Measurements from ENCODE around the gene DCTN1. TPM values are rescaled to one million over a fixed set of nuclear protein-coding genes. Genes with fewer than 3 reads are reported as not detected.

The DCTN1 gene
- total and polyA plus RNA-seq, 2 donors (not counting 1 experiment from before 2014, with no cell fraction given) = 46.7 to 143 TPM

DNA sequence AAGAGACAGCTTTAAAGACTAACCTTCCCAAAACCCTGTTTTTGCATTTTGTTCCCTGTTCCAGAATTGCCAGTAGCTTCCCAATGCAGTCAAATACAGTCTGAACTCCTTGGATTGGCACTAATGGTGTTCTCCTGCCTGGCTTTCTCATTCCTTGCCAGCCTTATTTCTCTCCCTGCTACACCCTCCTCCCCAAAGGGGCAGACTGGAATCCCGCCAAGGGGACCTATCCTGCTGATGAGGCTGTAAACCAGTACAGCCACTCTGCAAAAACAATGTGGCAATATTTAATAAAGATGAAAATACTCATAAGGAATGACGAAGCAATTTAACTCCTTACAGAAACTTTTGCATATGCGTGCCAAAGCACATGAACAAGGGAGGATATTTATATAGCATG, 32.4 kb downstream of the DCTN1 start:
- H3K36me3 ChIP-seq (replicated peaks in 1 of 2; ENCODE audit: control extremely low read depth in 1 of 2, control insufficient read depth in 1 of 2, extremely low read depth in 1 of 2, insufficient read depth in 2 of 2, low read length in 1 of 2) = no peaks in the 10 kb centered on the region
- intact Hi-C loops (cut with micrococcal nuclease) = no loop called here
- H3K27ac Mint-ChIP-seq = no peak overlapping the region
- WGBS (ENCODE audit: insufficient coverage) = no CpG with 5 or more reads among the region's 3 CpGs
- CTCF ChIA-PET = interaction anchor here (1.0 kb wide), 1 partner anchor 13 kb away, joined by 4 read pairs; no protein-coding TSS in a partner anchor
- H3K27me3 ChIP-seq (replicated peaks in 1 of 4; ENCODE audit: control extremely low read depth in 1 of 4, control insufficient read depth in 3 of 4, insufficient read depth in 4 of 4, low read length in 3 of 4) = no peaks in the 10 kb centered on the region
- no peaks in the 10 kb centered on the region for H3K27me3 Mint-ChIP-seq
- no peak overlapping the region for H3K9ac ChIP-seq (ENCODE audit: low read length)
- H3K27ac ChIP-seq (ENCODE audit: low read length in 2 of 2) = no peak overlapping the region
- no peaks in the 10 kb centered on the region for H4K20me1 ChIP-seq (ENCODE audit: control insufficient read depth, insufficient read depth, low read length, poor library complexity, severe bottlenecking)
- DNase-seq (no peak), ATAC-seq (ENCODE audit: low read depth) (no peak)
- H3K9me3 ChIP-seq (ENCODE audit: control extremely low read depth in 1 of 3, control insufficient read depth in 2 of 3, insufficient read depth in 1 of 3, low read length in 2 of 3) = no peaks in the 10 kb centered on the region
- H2AFZ ChIP-seq (ENCODE audit: insufficient read depth, low read depth, low read length, poor library complexity, severe bottlenecking) = no peak overlapping the region
- H3K4me1 ChIP-seq (ENCODE audit: control insufficient read depth in 2 of 2, insufficient read depth in 2 of 2, low read length in 2 of 2) = no peaks in the 10 kb centered on the region
- H3K4me1 Mint-ChIP-seq = no peaks in the 10 kb centered on the region
- H3K4me3 Mint-ChIP-seq = no peak overlapping the region
- POLR2A ChIA-PET = no interaction called here
- H3K4me2 ChIP-seq (replicated peaks; ENCODE audit: low read depth, low read length, poor library complexity, severe bottlenecking) = no peak overlapping the region
- TF ChIP-seq, protein P1, sequence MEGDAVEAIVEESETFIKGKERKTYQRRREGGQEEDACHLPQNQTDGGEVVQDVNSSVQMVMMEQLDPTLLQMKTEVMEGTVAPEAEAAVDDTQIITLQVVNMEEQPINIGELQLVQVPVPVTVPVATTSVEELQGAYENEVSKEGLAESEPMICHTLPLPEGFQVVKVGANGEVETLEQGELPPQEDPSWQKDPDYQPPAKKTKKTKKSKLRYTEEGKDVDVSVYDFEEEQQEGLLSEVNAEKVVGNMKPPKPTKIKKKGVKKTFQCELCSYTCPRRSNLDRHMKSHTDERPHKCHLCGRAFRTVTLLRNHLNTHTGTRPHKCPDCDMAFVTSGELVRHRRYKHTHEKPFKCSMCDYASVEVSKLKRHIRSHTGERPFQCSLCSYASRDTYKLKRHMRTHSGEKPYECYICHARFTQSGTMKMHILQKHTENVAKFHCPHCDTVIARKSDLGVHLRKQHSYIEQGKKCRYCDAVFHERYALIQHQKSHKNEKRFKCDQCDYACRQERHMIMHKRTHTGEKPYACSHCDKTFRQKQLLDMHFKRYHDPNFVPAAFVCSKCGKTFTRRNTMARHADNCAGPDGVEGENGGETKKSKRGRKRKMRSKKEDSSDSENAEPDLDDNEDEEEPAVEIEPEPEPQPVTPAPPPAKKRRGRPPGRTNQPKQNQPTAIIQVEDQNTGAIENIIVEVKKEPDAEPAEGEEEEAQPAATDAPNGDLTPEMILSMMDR (IDR thresholded peaks at IDR 0.05) = no peak
- no peak for TF ChIP-seq EZH2 (IDR thresholded peaks at IDR 0.05; ENCODE audit: borderline replicate concordance, insufficient read depth, low read depth, low read length, poor library complexity, severe bottlenecking)
- H3K79me2 ChIP-seq (ENCODE audit: control insufficient read depth, insufficient read depth, low read length) = no peaks in the 10 kb centered on the region
- H3K9me3 Mint-ChIP-seq (ENCODE audit: insufficient read depth) = no peaks in the 10 kb centered on the region
- H3K4me3 ChIP-seq (ENCODE audit: control extremely low read depth in 1 of 5, extremely low read depth in 1 of 5, insufficient read depth in 1 of 5, low read depth in 2 of 5, low read length in 4 of 5) = no peak overlapping the region

DNA sequence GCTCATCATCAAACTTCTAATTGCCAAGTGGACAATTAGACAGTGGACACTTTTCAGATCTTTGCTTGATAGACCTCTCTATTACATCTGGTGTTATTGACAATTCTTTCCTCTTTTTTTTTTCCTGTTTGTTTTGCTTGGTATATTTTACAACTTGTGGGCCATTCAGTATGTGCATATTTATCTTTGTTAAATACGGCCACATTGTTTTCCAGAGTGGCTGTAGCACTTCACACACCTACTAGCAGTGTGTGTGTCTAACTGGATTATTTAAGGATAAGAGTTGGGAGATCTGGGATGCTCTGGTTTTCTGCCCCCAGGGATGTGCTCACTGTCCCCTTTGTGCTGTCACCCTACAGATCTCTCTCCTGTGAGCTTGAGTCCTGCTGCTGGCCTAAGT, 32.8 kb downstream of the DCTN1 start:
- Histone ChIP-seq H2AFZ (ENCODE audit: insufficient read depth, low read depth, low read length, poor library complexity, severe bottlenecking) (no peak overlapping the region), H3K4me2 (replicated peaks; ENCODE audit: low read depth, low read length, poor library complexity, severe bottlenecking) (no peak overlapping the region), H4K20me1 (ENCODE audit: control insufficient read depth, insufficient read depth, low read length, poor library complexity, severe bottlenecking) (no peaks in the 10 kb centered on the region), H3K27me3 (replicated peaks in 1 of 4; ENCODE audit: control extremely low read depth in 1 of 4, control insufficient read depth in 3 of 4, insufficient read depth in 4 of 4, low read length in 3 of 4) (no peaks in the 10 kb centered on the region), H3K27ac (ENCODE audit: low read length in 2 of 2) (no peak overlapping the region), H3K79me2 (ENCODE audit: control insufficient read depth, insufficient read depth, low read length) (no peaks in the 10 kb centered on the region), H3K4me1 (ENCODE audit: control insufficient read depth in 2 of 2, insufficient read depth in 2 of 2, low read length in 2 of 2) (no peaks in the 10 kb centered on the region), H3K36me3 (replicated peaks in 1 of 2; ENCODE audit: control extremely low read depth in 1 of 2, control insufficient read depth in 1 of 2, extremely low read depth in 1 of 2, insufficient read depth in 2 of 2, low read length in 1 of 2) (no peaks in the 10 kb centered on the region), H3K4me3 (ENCODE audit: control extremely low read depth in 1 of 5, extremely low read depth in 1 of 5, insufficient read depth in 1 of 5, low read depth in 2 of 5, low read length in 4 of 5) (no peak overlapping the region), H3K9ac (ENCODE audit: low read length) (no peak overlapping the region), H3K9me3 (ENCODE audit: control extremely low read depth in 1 of 3, control insufficient read depth in 2 of 3, insufficient read depth in 1 of 3, low read length in 2 of 3) (no peaks in the 10 kb centered on the region)
- TF ChIP-seq EZH2 (IDR thresholded peaks at IDR 0.05; ENCODE audit: borderline replicate concordance, insufficient read depth, low read depth, low read length, poor library complexity, severe bottlenecking) = no peak
- TF ChIP-seq, protein P1 (IDR thresholded peaks at IDR 0.05) = no peak
- Mint-ChIP-seq H3K4me3 (no peak overlapping the region), H3K27ac (no peak overlapping the region), H3K4me1 (no peaks in the 10 kb centered on the region), H3K9me3 (ENCODE audit: insufficient read depth) (no peaks in the 10 kb centered on the region), H3K27me3 (no peaks in the 10 kb centered on the region)
- DNase-seq (no peak), ATAC-seq (ENCODE audit: low read depth) (no peak)
- ChIA-PET POLR2A (no interaction called here), CTCF (interaction anchor here (1.0 kb wide), 1 partner anchor 13 kb away, joined by 4 read pairs; no protein-coding TSS in a partner anchor)
- intact Hi-C loops (cut with micrococcal nuclease) = no loop called here
- WGBS (ENCODE audit: insufficient coverage) = no CpG with 5 or more reads among the region's 1 CpG

All from B cell (primary cell).